Measurements from ENCODE around the gene ENPP7.

Gene ENPP7

GRCh38 chr17:79722787-79723186, 8.0 kb upstream of the ENPP7 start:
- TF ChIP-seq CTCF (IDR thresholded peaks at IDR 0.05; ENCODE audit: borderline replicate concordance, extremely low read depth, low read length, poor library complexity, severe bottlenecking) (no peak), EZH2 (IDR thresholded peaks at IDR 0.05; ENCODE audit: borderline replicate concordance, low read depth, low read length, severe bottlenecking) (no peak)
- H3K27me3 ChIP-seq (ENCODE audit: insufficient read depth, low read length, poor library complexity), result no peaks in the 10 kb centered on the region
- H3K4me3 ChIP-seq (ENCODE audit: low read depth in 1 of 2, low read length in 2 of 2), result no peak overlapping the region
- H3K36me3 ChIP-seq (ENCODE audit: insufficient read depth, low read length), result no peaks in the 10 kb centered on the region
- no peak overlapping the region for H3K27ac ChIP-seq (ENCODE audit: low read length)
- H3K4me1 ChIP-seq (ENCODE audit: insufficient read depth, low read length), result no peaks in the 10 kb centered on the region
- no peak overlapping the region for H3K9ac ChIP-seq (ENCODE audit: low read depth, low read length)
- no peak for ATAC-seq (ENCODE audit: insufficient read depth, low read depth)
- no peak for DNase-seq
- H4K20me1 ChIP-seq (ENCODE audit: insufficient read depth, low read length), result no peaks in the 10 kb centered on the region
- H3K9me3 ChIP-seq (ENCODE audit: insufficient read depth, low read length, severe bottlenecking), result no peaks in the 10 kb centered on the region
- no peak overlapping the region for H3K4me2 ChIP-seq (ENCODE audit: insufficient read depth, low read length)
- H3K79me2 ChIP-seq (ENCODE audit: insufficient read depth, low read length), result no peaks in the 10 kb centered on the region
- H2AFZ ChIP-seq (ENCODE audit: low read depth, low read length), result no peak overlapping the region

GRCh38 chr17:79728169-79728907, 2.4 kb upstream of the ENPP7 start:
- no peaks in the 10 kb centered on the region for H3K9me3 ChIP-seq (ENCODE audit: insufficient read depth, low read length, severe bottlenecking)
- H3K79me2 ChIP-seq (ENCODE audit: insufficient read depth, low read length), result no peaks in the 10 kb centered on the region
- no peaks in the 10 kb centered on the region for H4K20me1 ChIP-seq (ENCODE audit: insufficient read depth, low read length)
- TF ChIP-seq CTCF (IDR thresholded peaks at IDR 0.05; ENCODE audit: borderline replicate concordance, extremely low read depth, low read length, poor library complexity, severe bottlenecking) (no peak), EZH2 (IDR thresholded peaks at IDR 0.05; ENCODE audit: borderline replicate concordance, low read depth, low read length, severe bottlenecking) (no peak)
- ATAC-seq (ENCODE audit: insufficient read depth, low read depth) (peak; percentile 90), DNase-seq (peak; percentile 90)
- no peak overlapping the region for H3K4me2 ChIP-seq (ENCODE audit: insufficient read depth, low read length)
- H3K27ac ChIP-seq (ENCODE audit: low read length), result no peak overlapping the region
- no peaks in the 10 kb centered on the region for H3K36me3 ChIP-seq (ENCODE audit: insufficient read depth, low read length)
- no peak overlapping the region for H3K9ac ChIP-seq (ENCODE audit: low read depth, low read length)
- peaks cover 6% of the 10 kb centered on the region for H3K4me1 ChIP-seq (ENCODE audit: insufficient read depth, low read length)
- peak overlapping the region; percentile 78 for H2AFZ ChIP-seq (ENCODE audit: low read depth, low read length)
- H3K4me3 ChIP-seq (ENCODE audit: low read depth in 1 of 2, low read length in 2 of 2), result no peak overlapping the region
- no peaks in the 10 kb centered on the region for H3K27me3 ChIP-seq (ENCODE audit: insufficient read depth, low read length, poor library complexity)

GRCh38 chr17:79728908-79729471, 1.8 kb upstream of the ENPP7 start:
- H3K27ac ChIP-seq (ENCODE audit: low read length), result no peak overlapping the region
- TF ChIP-seq CTCF (IDR thresholded peaks at IDR 0.05; ENCODE audit: borderline replicate concordance, extremely low read depth, low read length, poor library complexity, severe bottlenecking) (no peak), EZH2 (IDR thresholded peaks at IDR 0.05; ENCODE audit: borderline replicate concordance, low read depth, low read length, severe bottlenecking) (no peak)
- peak overlapping the region; percentile 78 for H2AFZ ChIP-seq (ENCODE audit: low read depth, low read length)
- H3K36me3 ChIP-seq (ENCODE audit: insufficient read depth, low read length), result no peaks in the 10 kb centered on the region
- H3K4me2 ChIP-seq (ENCODE audit: insufficient read depth, low read length), result no peak overlapping the region
- ATAC-seq (ENCODE audit: insufficient read depth, low read depth) (peak; percentile 26; the same call in 1 of the 3 replicates), DNase-seq (no peak)
- no peak overlapping the region for H3K4me3 ChIP-seq (ENCODE audit: low read depth in 1 of 2, low read length in 2 of 2)
- H3K27me3 ChIP-seq (ENCODE audit: insufficient read depth, low read length, poor library complexity), result no peaks in the 10 kb centered on the region
- peaks cover 6% of the 10 kb centered on the region for H3K4me1 ChIP-seq (ENCODE audit: insufficient read depth, low read length)
- no peak overlapping the region for H3K9ac ChIP-seq (ENCODE audit: low read depth, low read length)
- no peaks in the 10 kb centered on the region for H3K79me2 ChIP-seq (ENCODE audit: insufficient read depth, low read length)
- no peaks in the 10 kb centered on the region for H3K9me3 ChIP-seq (ENCODE audit: insufficient read depth, low read length, severe bottlenecking)
- H4K20me1 ChIP-seq (ENCODE audit: insufficient read depth, low read length), result 0 out of 2 replicates have a peak, but pooled peaks cover 2% of the 10 kb centered on the region
